HepG2 (cell line): ENCODE results near the gene TMEM198. TPM values are rescaled to one million over a fixed set of nuclear protein-coding genes. Genes with fewer than 3 reads are reported as not detected.

ENCODE experiments used
- AGO1 ChIP-seq: fragments of 200-400 bp; formaldehyde crosslinking; IDR thresholded peaks from 2 replicates; pipeline ENCODE4 v1.6.1; 2017; ENCODE audit warnings: mild to moderate bottlenecking, low read depth, low read length, moderate library complexity; ENCODE audit not compliant: poor library complexity, severe bottlenecking
- AGO2 ChIP-seq: fragments of 200-400 bp; formaldehyde crosslinking; optimal IDR thresholded peaks from 2 replicates; pipeline ENCODE3; 2017; ENCODE audit warnings: mild to moderate bottlenecking, low read depth, low read length, moderate library complexity
- ARNT ChIP-seq: fragments of 450-650 bp; IDR thresholded peaks from 2 replicates; pipeline ENCODE4 v1.6.1; 2017
- CBX5 ChIP-seq: sonication (generic); formaldehyde crosslinking; IDR thresholded peaks from 2 replicates; pipeline ENCODE4 v1.4.0; 2020; ENCODE audit warnings: missing genetic modification reagents, borderline replicate concordance
- CC2D1A ChIP-seq: sonication (generic); formaldehyde crosslinking; IDR thresholded peaks from 2 replicates; pipeline ENCODE4 v1.8.1; 2023; ENCODE audit warnings: mild to moderate bottlenecking, missing genetic modification reagents
- HNRNPL ChIP-seq: fragments of 200-400 bp; formaldehyde crosslinking; IDR thresholded peaks from 2 replicates; pipeline ENCODE4 v1.6.1; 2017; ENCODE audit warnings: mild to moderate bottlenecking, low read depth, low read length
- HOXA3 ChIP-seq: sonication (generic); formaldehyde crosslinking; IDR thresholded peaks from 2 replicates; pipeline ENCODE4 v1.5.0; 2020; ENCODE audit warnings: missing genetic modification reagents
- KDM2A ChIP-seq: sonication (generic); formaldehyde crosslinking; IDR thresholded peaks from 2 replicates; pipeline ENCODE4 v1.4.0; 2020; ENCODE audit warnings: low read depth, missing genetic modification reagents, borderline replicate concordance
- MTA1 ChIP-seq: sonication (generic); formaldehyde crosslinking; IDR thresholded peaks from 2 replicates; pipeline ENCODE4 v1.4.0; 2020; ENCODE audit warnings: missing genetic modification reagents, mild to moderate bottlenecking, borderline replicate concordance
- MTF1 ChIP-seq: sonication (generic); formaldehyde crosslinking; IDR thresholded peaks from 2 replicates; pipeline ENCODE4 v1.5.0; 2020; ENCODE audit warnings: missing genetic modification reagents
- RAD21 ChIP-seq: fragments of 450-650 bp; formaldehyde crosslinking; IDR thresholded peaks from 2 replicates; pipeline ENCODE4 v1.5.0; 2020; ENCODE audit warnings: mild to moderate bottlenecking
- RXRB ChIP-seq: IDR thresholded peaks from 2 replicates; pipeline ENCODE4 v1.6.1; 2016; ENCODE audit warnings: borderline replicate concordance, missing genetic modification reagents, missing compliant biosample characterization
- SMARCE1 ChIP-seq: fragments of 450-650 bp; IDR thresholded peaks from 2 replicates; pipeline ENCODE4 v1.6.1; 2017; ENCODE audit warnings: borderline replicate concordance
- SNAI1 ChIP-seq: sonication (generic); formaldehyde crosslinking; IDR thresholded peaks from 2 replicates; pipeline ENCODE4 v1.5.0; 2020; ENCODE audit warnings: mild to moderate bottlenecking, missing genetic modification reagents, borderline replicate concordance
- TSC22D2 ChIP-seq: sonication (generic); formaldehyde crosslinking; IDR thresholded peaks from 2 replicates; pipeline ENCODE4 v1.5.1; 2020; ENCODE audit warnings: missing genetic modification reagents, mild to moderate bottlenecking, borderline replicate concordance
- XRCC5 ChIP-seq: fragments of 200-400 bp; formaldehyde crosslinking; optimal IDR thresholded peaks from 2 replicates; pipeline ENCODE3; 2017; ENCODE audit warnings: mild to moderate bottlenecking, low read length
- ZIK1 ChIP-seq: sonication (generic); formaldehyde crosslinking; IDR thresholded peaks from 2 replicates; pipeline ENCODE4 v1.5.0; 2020; ENCODE audit warnings: mild to moderate bottlenecking, low read depth, missing genetic modification reagents, borderline replicate concordance
- ZNF501 ChIP-seq: sonication (generic); formaldehyde crosslinking; IDR thresholded peaks from 2 replicates; pipeline ENCODE4 v1.5.1; 2020; ENCODE audit warnings: mild to moderate bottlenecking, moderate library complexity, missing genetic modification reagents
- ZNF782 ChIP-seq: sonication (generic); formaldehyde crosslinking; IDR thresholded peaks from 2 replicates; pipeline ENCODE4 v1.4.0; 2020; ENCODE audit warnings: missing genetic modification reagents, mild to moderate bottlenecking, borderline replicate concordance
- polyA plus RNA-seq, 8 experiments: library from polyadenylated mRNA; depleted of rRNA in 3 of 8; stranded (reverse) in 7 of 8; unstranded in 1 of 8; fragments of >200 nt; fragmentation: Illumina TruSeq in 4 of 8; extraction: Trizol in 4 of 8; gene quantifications; 2 replicates each; pipeline versions ENCODE4 v1.2.1 to v1.2.3, GENCODE V29; 2011 to 2016; ENCODE audit warnings: low read depth in 4 of 8, missing spikeins in 1 of 8, mixed read lengths in 1 of 8; ENCODE audit not compliant: insufficient read depth in 1 of 8
- total RNA-seq, 5 experiments: library from RNA; depleted of rRNA; stranded (reverse); fragments of >200 nt; fragmentation: Illumina TruSeq; extraction: Trizol; gene quantifications; 2 replicates each; pipeline ENCODE4 v1.2.3, GENCODE V29; 2016; ENCODE audit warnings: low read depth in 1 of 5
- TF ChIP-seq, protein P1 (sequence below): sonication (generic); formaldehyde crosslinking; IDR thresholded peaks from 2 replicates; pipeline ENCODE4 v1.5.1; 2020; ENCODE audit warnings: mild to moderate bottlenecking, missing genetic modification reagents, borderline replicate concordance
- TF ChIP-seq, protein P2 (sequence below): sonication (generic); formaldehyde crosslinking; conservative IDR thresholded peaks from 2 replicates; pipeline ENCODE4 v1.4.0; 2020; ENCODE audit warnings: mild to moderate bottlenecking, missing genetic modification reagents, moderate library complexity

Gene TMEM198
- total and polyA plus RNA-seq, 2 of the 13 experiments (the other 11 are each of a cell fraction or from before 2014, with no cell fraction given) = 17.3 to 23.5 TPM

DNA sequence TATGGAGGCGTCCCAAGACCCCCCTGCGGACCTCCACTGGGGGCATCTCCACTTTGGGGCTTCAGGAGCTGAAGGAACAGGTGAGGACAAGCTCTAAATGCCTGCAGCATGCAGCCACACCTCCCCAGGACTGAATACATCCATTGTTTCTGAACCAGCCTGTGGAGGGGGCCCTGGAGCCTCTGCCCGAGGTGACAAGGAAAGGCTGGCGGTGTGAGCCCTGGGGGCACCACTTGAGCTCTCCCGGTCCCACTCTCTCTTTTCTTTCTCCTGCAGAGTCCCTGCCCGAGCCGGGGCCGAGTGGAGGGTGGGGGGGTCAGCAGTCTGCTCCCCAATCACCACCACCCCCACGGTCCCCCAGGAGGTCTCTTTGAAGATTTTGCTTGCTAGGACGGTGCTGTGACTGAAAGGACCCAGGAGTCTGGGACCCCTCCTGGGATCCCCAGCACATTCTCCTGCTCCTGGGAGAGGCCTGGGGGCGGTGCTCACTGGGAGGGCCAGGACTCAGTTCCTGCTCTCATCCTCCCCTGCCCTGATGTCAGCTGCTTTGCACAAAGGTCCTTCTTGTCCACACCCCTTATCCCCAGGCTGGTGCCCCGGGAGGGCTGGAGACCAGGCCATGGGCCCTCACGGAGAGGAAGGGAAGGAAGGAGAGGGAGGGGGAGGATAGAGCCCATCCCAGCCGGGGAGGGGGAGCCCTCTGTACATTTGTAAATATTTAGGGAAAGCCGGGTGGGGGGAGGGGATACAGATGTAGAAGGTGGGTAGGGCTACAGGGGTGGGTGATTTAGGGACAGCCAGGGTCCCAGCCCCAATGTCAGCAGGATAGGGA lies 6.0 kb upstream of the TMEM198 start (continued):
- TF ChIP-seq HNRNPL (0 out of 2 replicates have a peak, but pooled peaks have one; percentile 49), AGO2 (peak; percentile 86), AGO1 (peak; percentile 94), RXRB (CRISPR knock-in tag) (0 out of 2 replicates have a peak, but pooled peaks have one; percentile 8), ZNF782 (CRISPR knock-in tag) (no peak), KDM2A (CRISPR knock-in tag) (peak; percentile 27; the same call in 1 of the 2 replicates), RAD21 (peak; percentile 18; the same call in 1 of the 2 replicates), CC2D1A (CRISPR knock-in tag) (no peak), XRCC5 (peak; percentile 83), ZNF501 (0 out of 2 replicates have a peak, but pooled peaks have one; percentile 36), MTA1 (CRISPR knock-in tag) (peak; percentile 2; the same call in 1 of the 2 replicates), ZIK1 (CRISPR knock-in tag) (no peak), SMARCE1 (no peak), MTF1 (no peak), ARNT (no peak), SNAI1 (CRISPR knock-in tag) (no peak), CBX5 (CRISPR knock-in tag) (no peak), TSC22D2 (CRISPR knock-in tag) (peak; percentile 30; the same call in 1 of the 2 replicates), HOXA3 (CRISPR knock-in tag) (no peak)
- TF ChIP-seq, protein P1, sequence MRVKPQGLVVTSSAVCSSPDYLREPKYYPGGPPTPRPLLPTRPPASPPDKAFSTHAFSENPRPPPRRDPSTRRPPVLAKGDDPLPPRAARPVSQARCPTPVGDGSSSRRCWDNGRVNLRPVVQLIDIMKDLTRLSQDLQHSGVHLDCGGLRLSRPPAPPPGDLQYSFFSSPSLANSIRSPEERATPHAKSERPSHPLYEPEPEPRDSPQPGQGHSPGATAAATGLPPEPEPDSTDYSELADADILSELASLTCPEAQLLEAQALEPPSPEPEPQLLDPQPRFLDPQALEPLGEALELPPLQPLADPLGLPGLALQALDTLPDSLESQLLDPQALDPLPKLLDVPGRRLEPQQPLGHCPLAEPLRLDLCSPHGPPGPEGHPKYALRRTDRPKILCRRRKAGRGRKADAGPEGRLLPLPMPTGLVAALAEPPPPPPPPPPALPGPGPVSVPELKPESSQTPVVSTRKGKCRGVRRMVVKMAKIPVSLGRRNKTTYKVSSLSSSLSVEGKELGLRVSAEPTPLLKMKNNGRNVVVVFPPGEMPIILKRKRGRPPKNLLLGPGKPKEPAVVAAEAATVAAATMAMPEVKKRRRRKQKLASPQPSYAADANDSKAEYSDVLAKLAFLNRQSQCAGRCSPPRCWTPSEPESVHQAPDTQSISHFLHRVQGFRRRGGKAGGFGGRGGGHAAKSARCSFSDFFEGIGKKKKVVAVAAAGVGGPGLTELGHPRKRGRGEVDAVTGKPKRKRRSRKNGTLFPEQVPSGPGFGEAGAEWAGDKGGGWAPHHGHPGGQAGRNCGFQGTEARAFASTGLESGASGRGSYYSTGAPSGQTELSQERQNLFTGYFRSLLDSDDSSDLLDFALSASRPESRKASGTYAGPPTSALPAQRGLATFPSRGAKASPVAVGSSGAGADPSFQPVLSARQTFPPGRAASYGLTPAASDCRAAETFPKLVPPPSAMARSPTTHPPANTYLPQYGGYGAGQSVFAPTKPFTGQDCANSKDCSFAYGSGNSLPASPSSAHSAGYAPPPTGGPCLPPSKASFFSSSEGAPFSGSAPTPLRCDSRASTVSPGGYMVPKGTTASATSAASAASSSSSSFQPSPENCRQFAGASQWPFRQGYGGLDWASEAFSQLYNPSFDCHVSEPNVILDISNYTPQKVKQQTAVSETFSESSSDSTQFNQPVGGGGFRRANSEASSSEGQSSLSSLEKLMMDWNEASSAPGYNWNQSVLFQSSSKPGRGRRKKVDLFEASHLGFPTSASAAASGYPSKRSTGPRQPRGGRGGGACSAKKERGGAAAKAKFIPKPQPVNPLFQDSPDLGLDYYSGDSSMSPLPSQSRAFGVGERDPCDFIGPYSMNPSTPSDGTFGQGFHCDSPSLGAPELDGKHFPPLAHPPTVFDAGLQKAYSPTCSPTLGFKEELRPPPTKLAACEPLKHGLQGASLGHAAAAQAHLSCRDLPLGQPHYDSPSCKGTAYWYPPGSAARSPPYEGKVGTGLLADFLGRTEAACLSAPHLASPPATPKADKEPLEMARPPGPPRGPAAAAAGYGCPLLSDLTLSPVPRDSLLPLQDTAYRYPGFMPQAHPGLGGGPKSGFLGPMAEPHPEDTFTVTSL = no peak
- TF ChIP-seq, protein P2, sequence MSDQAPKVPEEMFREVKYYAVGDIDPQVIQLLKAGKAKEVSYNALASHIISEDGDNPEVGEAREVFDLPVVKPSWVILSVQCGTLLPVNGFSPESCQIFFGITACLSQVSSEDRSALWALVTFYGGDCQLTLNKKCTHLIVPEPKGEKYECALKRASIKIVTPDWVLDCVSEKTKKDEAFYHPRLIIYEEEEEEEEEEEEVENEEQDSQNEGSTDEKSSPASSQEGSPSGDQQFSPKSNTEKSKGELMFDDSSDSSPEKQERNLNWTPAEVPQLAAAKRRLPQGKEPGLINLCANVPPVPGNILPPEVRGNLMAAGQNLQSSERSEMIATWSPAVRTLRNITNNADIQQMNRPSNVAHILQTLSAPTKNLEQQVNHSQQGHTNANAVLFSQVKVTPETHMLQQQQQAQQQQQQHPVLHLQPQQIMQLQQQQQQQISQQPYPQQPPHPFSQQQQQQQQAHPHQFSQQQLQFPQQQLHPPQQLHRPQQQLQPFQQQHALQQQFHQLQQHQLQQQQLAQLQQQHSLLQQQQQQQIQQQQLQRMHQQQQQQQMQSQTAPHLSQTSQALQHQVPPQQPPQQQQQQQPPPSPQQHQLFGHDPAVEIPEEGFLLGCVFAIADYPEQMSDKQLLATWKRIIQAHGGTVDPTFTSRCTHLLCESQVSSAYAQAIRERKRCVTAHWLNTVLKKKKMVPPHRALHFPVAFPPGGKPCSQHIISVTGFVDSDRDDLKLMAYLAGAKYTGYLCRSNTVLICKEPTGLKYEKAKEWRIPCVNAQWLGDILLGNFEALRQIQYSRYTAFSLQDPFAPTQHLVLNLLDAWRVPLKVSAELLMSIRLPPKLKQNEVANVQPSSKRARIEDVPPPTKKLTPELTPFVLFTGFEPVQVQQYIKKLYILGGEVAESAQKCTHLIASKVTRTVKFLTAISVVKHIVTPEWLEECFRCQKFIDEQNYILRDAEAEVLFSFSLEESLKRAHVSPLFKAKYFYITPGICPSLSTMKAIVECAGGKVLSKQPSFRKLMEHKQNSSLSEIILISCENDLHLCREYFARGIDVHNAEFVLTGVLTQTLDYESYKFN = 0 out of 2 replicates have a peak, but pooled peaks have one; percentile 10
